LNCaP clone FGC (cell line): ENCODE results near the gene SLITRK1.

Source experiments
- DNase-seq: peaks from one replicate; pipeline ENCODE4 v3.0.0-alpha.2; 2011; ENCODE audit warnings: low read depth
- H3K4me3 ChIP-seq: 2 replicates; pipeline ENCODE4 v1.5.1; 2011; ENCODE audit warnings: mild to moderate bottlenecking, low read depth, low read length, control low read depth
- CTCF ChIP-seq: IDR thresholded peaks from 2 replicates; pipeline ENCODE4 v1.5.1; 2012; ENCODE audit warnings: mild to moderate bottlenecking; ENCODE audit not compliant: control insufficient read depth, insufficient read depth; ENCODE audit errors: extremely low read depth

SLITRK1 gene

GRCh38 chr13:83865161-83866137 lies 16.8 kb downstream of the SLITRK1 start:
- DNase-seq: no peak

DNA sequence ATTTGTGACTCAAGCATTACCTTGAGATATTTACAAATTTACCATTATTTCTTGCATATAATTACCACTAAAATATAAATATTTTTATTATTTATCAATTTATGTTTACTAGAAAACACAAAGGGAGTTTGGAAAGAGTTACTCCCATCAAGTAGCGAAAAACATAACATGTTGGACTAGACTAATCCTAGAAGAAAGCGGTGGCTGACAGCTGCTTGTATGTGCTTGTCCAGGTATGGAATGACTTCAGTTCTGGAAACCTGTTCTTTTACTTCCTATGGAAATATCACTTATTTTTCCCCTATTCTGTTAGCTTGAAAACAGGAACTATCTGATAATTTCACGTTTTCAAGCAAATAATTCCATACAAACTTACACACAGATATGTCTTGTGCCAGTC lies 28.5 kb downstream of the SLITRK1 start:
- TF ChIP-seq CTCF: no peak
- no peak for DNase-seq
- no peak overlapping the region for H3K4me3 ChIP-seq

More at GRCh38 chr13:83865161-83866137, 16.8 kb downstream of the SLITRK1 start:
- no peak for TF ChIP-seq CTCF
- no peak overlapping the region for H3K4me3 ChIP-seq

DNA sequence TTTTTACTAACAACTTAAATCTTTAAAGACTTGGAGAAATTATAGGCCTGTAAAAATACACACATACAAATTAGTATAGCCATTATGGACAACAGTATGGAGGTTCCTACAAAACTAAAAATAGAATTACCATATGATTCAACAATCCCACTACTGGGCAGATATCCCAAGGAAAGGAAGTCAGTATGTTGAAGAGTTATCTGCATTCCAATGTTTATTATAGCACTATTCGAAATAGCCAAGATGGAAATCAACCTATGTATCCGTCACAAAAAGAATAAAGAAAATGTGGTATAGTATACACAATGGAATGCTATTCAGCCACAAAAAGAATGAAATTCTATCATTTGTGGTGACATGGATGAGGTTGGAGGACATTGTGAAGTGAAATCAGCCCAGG lies 37.2 kb downstream of the SLITRK1 start:
- DNase-seq: no peak
- no peak overlapping the region for H3K4me3 ChIP-seq
- TF ChIP-seq CTCF: no peak

- H3K4me3 ChIP-seq: no peak overlapping the region
- no peak for DNase-seq
Observed at GRCh38 chr13:83839146-83839545, 43.1 kb downstream of the SLITRK1 start.

GRCh38 chr13:83831796-83832195 lies 50.5 kb downstream of the SLITRK1 start:
- no peak overlapping the region for H3K4me3 ChIP-seq
- DNase-seq: peak; percentile 2
- TF ChIP-seq CTCF: no peak

More at GRCh38 chr13:83839146-83839545, 43.1 kb downstream of the SLITRK1 start:
- TF ChIP-seq CTCF: no peak

- TF ChIP-seq CTCF: no peak
Observed at GRCh38 chr13:83829810-83830209, 52.5 kb downstream of the SLITRK1 start.

More at GRCh38 chr13:83829810-83830209, 52.5 kb downstream of the SLITRK1 start:
- H3K4me3 ChIP-seq: no peak overlapping the region
- no peak for DNase-seq
